Neuronal stem cell (in vitro differentiated cells): Measurements from ENCODE around the gene EML4.

Experiments used
- DNase-seq: peaks from one replicate; pipeline ENCODE4 v3.0.0-alpha.2; 2013; ENCODE audit warnings: low spot score
- H2AFZ ChIP-seq: one replicate; pipeline ENCODE4 v1.6.1; 2013; ENCODE audit warnings: mild to moderate bottlenecking, low read length, inconsistent platforms
- H2AK5ac ChIP-seq: 2 replicates; pipeline ENCODE4 v1.6.1; 2013; ENCODE audit warnings: low read depth, mild to moderate bottlenecking, inconsistent platforms, low read length, moderate library complexity, mixed read lengths
- H2BK120ac ChIP-seq: 2 replicates; pipeline ENCODE4 v1.6.1; 2013; ENCODE audit warnings: low read depth, mild to moderate bottlenecking, inconsistent platforms, low read length, moderate library complexity, mixed read lengths
- H2BK12ac ChIP-seq: one replicate; pipeline ENCODE4 v1.6.1; 2013; ENCODE audit warnings: low read length, inconsistent platforms
- H2BK15ac ChIP-seq: 2 replicates; pipeline ENCODE4 v1.6.1; 2013; ENCODE audit warnings: mild to moderate bottlenecking, low read length, inconsistent platforms, mixed read lengths
- H2BK5ac ChIP-seq: one replicate; pipeline ENCODE4 v1.6.1; 2013; ENCODE audit warnings: inconsistent platforms, mild to moderate bottlenecking, low read length, moderate library complexity
- H3K14ac ChIP-seq: one replicate; pipeline ENCODE4 v1.6.1; 2013; ENCODE audit warnings: low read length, inconsistent platforms
- H3K18ac ChIP-seq: 2 replicates; pipeline ENCODE4 v1.6.1; 2013; ENCODE audit warnings: low read length, inconsistent platforms
- H3K23ac ChIP-seq: 2 replicates; pipeline ENCODE4 v1.6.1; 2013; ENCODE audit warnings: low read depth, mild to moderate bottlenecking, mixed read lengths, low read length, inconsistent platforms; ENCODE audit not compliant: poor library complexity
- H3K27ac ChIP-seq: replicated peaks from 3 replicates; pipeline ENCODE4 v1.5.1; 2013; ENCODE audit warnings: low read length, inconsistent platforms
- H3K27me3 ChIP-seq, 3 experiments: 2 replicates each; pipeline ENCODE4 v1.6.1; 2013; ENCODE audit warnings: low read length in 3 of 3, mild to moderate bottlenecking in 2 of 3, inconsistent platforms in 1 of 3, low read depth in 1 of 3, mixed read lengths in 1 of 3, moderate library complexity in 1 of 3; ENCODE audit not compliant: control insufficient read depth in 3 of 3, insufficient read depth in 3 of 3
- H3K36me3 ChIP-seq, 2 donors: replicated peaks in 1 of 2; 2 replicates each; pipeline ENCODE4 v1.6.1; 2013; ENCODE audit warnings: low read length in 2 of 2; ENCODE audit not compliant: control insufficient read depth in 2 of 2, insufficient read depth in 2 of 2
- H3K4ac ChIP-seq: 2 replicates; pipeline ENCODE4 v1.6.1; 2013; ENCODE audit warnings: inconsistent platforms, mild to moderate bottlenecking, low read length, moderate library complexity
- H3K4me1 ChIP-seq, 2 donors: 1 replicate in 1 of 2; 2 replicates in 1 of 2; pipeline ENCODE4 v1.6.1; 2013; ENCODE audit warnings: low read length in 2 of 2, low read depth in 1 of 2; ENCODE audit not compliant: control insufficient read depth in 2 of 2, insufficient read depth in 1 of 2
- H3K4me2 ChIP-seq: one replicate; pipeline ENCODE4 v1.6.1; 2013; ENCODE audit warnings: mild to moderate bottlenecking, low read length, inconsistent platforms; ENCODE audit not compliant: insufficient read depth, poor library complexity, severe bottlenecking
- H3K4me3 ChIP-seq, 2 donors: 2 replicates each; pipeline ENCODE4 v1.5.1; 2013; ENCODE audit warnings: low read length in 2 of 2, mild to moderate bottlenecking in 2 of 2, inconsistent platforms in 1 of 2, moderate library complexity in 1 of 2
- H3K79me1 ChIP-seq: one replicate; pipeline ENCODE4 v1.6.1; 2013; ENCODE audit warnings: low read depth, mild to moderate bottlenecking, inconsistent platforms, low read length, moderate library complexity
- H3K9ac ChIP-seq: one replicate; pipeline ENCODE4 v1.6.1; 2013; ENCODE audit warnings: mild to moderate bottlenecking, low read depth, low read length, inconsistent platforms; ENCODE audit not compliant: poor library complexity
- H3K9me3 ChIP-seq, 2 donors: replicated peaks in 1 of 2; 2 replicates each; pipeline versions ENCODE3 to v1.6.1; 2013; ENCODE audit warnings: low read length in 2 of 2, mild to moderate bottlenecking in 2 of 2, inconsistent platforms in 1 of 2, low read depth in 1 of 2, mixed read lengths in 1 of 2, moderate library complexity in 1 of 2; ENCODE audit not compliant: control insufficient read depth in 2 of 2, insufficient read depth in 1 of 2
- H4K8ac ChIP-seq: one replicate; pipeline ENCODE4 v1.6.1; 2013; ENCODE audit warnings: low read depth, mild to moderate bottlenecking, inconsistent platforms, low read length, moderate library complexity
- H4K91ac ChIP-seq: one replicate; pipeline ENCODE4 v1.6.1; 2013; ENCODE audit warnings: low read length, low read depth, mild to moderate bottlenecking, inconsistent platforms; ENCODE audit not compliant: poor library complexity
- WGBS, 2 donors: extraction: QIAGEN DNeasy Blood & Tissue Kit; methylation state at CpG; one replicate each; pipeline ENCODE4 v1.1.7; 2013; ENCODE audit warnings: missing lambda C conversion rate in 2 of 2, mixed read lengths in 1 of 2; ENCODE audit not compliant: insufficient read length in 2 of 2, insufficient replicate concordance in 1 of 2; ENCODE audit errors: extremely low coverage in 2 of 2; 5-methylcytosine and 5-hydroxymethylcytosine counted together

The EML4 gene

GRCh38 chr2:42327125-42327524 lies 158.0 kb downstream of the EML4 start:
- no peak overlapping the region for H4K8ac ChIP-seq
- no peak overlapping the region for H3K14ac ChIP-seq
- H3K4me3 ChIP-seq = no peak overlapping the region
- no CpG with 5 or more reads among the region's 4 CpGs for WGBS, 2 donors
- H3K27ac ChIP-seq = no peak overlapping the region
- no peak overlapping the region for H2BK15ac ChIP-seq
- H3K4ac ChIP-seq = no peak overlapping the region
- no peak overlapping the region for H3K9ac ChIP-seq
- H3K4me1 ChIP-seq = no peaks in the 10 kb centered on the region
- H3K79me1 ChIP-seq = no peaks in the 10 kb centered on the region
- H2BK120ac ChIP-seq = no peak overlapping the region
- H3K27me3 ChIP-seq = no peaks in the 10 kb centered on the region
- H2BK12ac ChIP-seq = no peak overlapping the region
- peaks cover 13 to 83% of the 10 kb centered on the region in 2 donors for H3K36me3 ChIP-seq
- DNase-seq = no peak
- H2AFZ ChIP-seq = no peak overlapping the region
- no peak overlapping the region for H2AK5ac ChIP-seq
- no peaks in the 10 kb centered on the region for H3K9me3 ChIP-seq
- H2BK5ac ChIP-seq = no peak overlapping the region
- H4K91ac ChIP-seq = no peak overlapping the region
- no peak overlapping the region for H3K18ac ChIP-seq
- no peak overlapping the region for H3K23ac ChIP-seq
- no peak overlapping the region for H3K4me2 ChIP-seq

GRCh38 chr2:42328148-42328833 lies 159.1 kb downstream of the EML4 start:
- no peak overlapping the region for H2BK120ac ChIP-seq
- no peak overlapping the region for H4K8ac ChIP-seq
- no peaks in the 10 kb centered on the region for H3K27me3 ChIP-seq
- H3K27ac ChIP-seq = no peak overlapping the region
- H2BK5ac ChIP-seq = no peak overlapping the region
- WGBS, 2 donors = no CpG with 5 or more reads among the region's 3 CpGs
- no peaks in the 10 kb centered on the region for H3K79me1 ChIP-seq
- H3K4me2 ChIP-seq = no peak overlapping the region
- H3K9me3 ChIP-seq = no peaks in the 10 kb centered on the region
- H3K4me3 ChIP-seq = no peak overlapping the region
- peaks cover 19 to 84% of the 10 kb centered on the region in 2 donors for H3K36me3 ChIP-seq
- H3K23ac ChIP-seq = no peak overlapping the region
- H3K18ac ChIP-seq = no peak overlapping the region
- no peaks in the 10 kb centered on the region for H3K4me1 ChIP-seq
- no peak overlapping the region for H4K91ac ChIP-seq
- no peak overlapping the region for H3K4ac ChIP-seq
- no peak overlapping the region for H2BK12ac ChIP-seq
- no peak overlapping the region for H2AK5ac ChIP-seq
- DNase-seq = no peak
- H2AFZ ChIP-seq = no peak overlapping the region
- no peak overlapping the region for H2BK15ac ChIP-seq
- no peak overlapping the region for H3K14ac ChIP-seq
- H3K9ac ChIP-seq = no peak overlapping the region

- DNase-seq = no peak
- H3K9ac ChIP-seq = no peak overlapping the region
- H3K14ac ChIP-seq = no peak overlapping the region
- no peaks in the 10 kb centered on the region for H3K27me3 ChIP-seq
- H3K79me1 ChIP-seq = no peaks in the 10 kb centered on the region
- H2BK12ac ChIP-seq = no peak overlapping the region
- H3K27ac ChIP-seq = no peak overlapping the region
- H3K23ac ChIP-seq = no peak overlapping the region
- peaks cover 23 to 89% of the 10 kb centered on the region in 2 donors for H3K36me3 ChIP-seq
- H3K4me2 ChIP-seq = no peak overlapping the region
- H3K4me3 ChIP-seq = no peak overlapping the region
- no peak overlapping the region for H2AK5ac ChIP-seq
- no peaks in the 10 kb centered on the region for H3K4me1 ChIP-seq
- H3K9me3 ChIP-seq = no peaks in the 10 kb centered on the region
- H4K8ac ChIP-seq = no peak overlapping the region
- no peak overlapping the region for H2BK5ac ChIP-seq
- WGBS, 2 donors = no CpG with 5 or more reads among the region's 6 CpGs
- H2AFZ ChIP-seq = no peak overlapping the region
- H3K4ac ChIP-seq = no peak overlapping the region
- no peak overlapping the region for H2BK120ac ChIP-seq
- H4K91ac ChIP-seq = no peak overlapping the region
- no peak overlapping the region for H2BK15ac ChIP-seq
- H3K18ac ChIP-seq = no peak overlapping the region
Observed at GRCh38 chr2:42328923-42329322, 159.8 kb downstream of the EML4 start.

GRCh38 chr2:42329736-42330135 lies 160.6 kb downstream of the EML4 start:
- Histone ChIP-seq H3K4me2 (no peak overlapping the region), H2AK5ac (no peak overlapping the region), H3K14ac (no peak overlapping the region), H3K36me3 (peaks cover 23 to 96% of the 10 kb centered on the region in 2 donors), H2BK120ac (no peak overlapping the region), H3K79me1 (no peaks in the 10 kb centered on the region), H3K4me3 (no peak overlapping the region), H3K18ac (no peak overlapping the region), H4K91ac (no peak overlapping the region), H2BK15ac (no peak overlapping the region), H3K9ac (no peak overlapping the region), H2AFZ (no peak overlapping the region), H3K27ac (no peak overlapping the region), H3K27me3 (no peaks in the 10 kb centered on the region), H4K8ac (no peak overlapping the region), H2BK5ac (no peak overlapping the region), H3K9me3 (no peaks in the 10 kb centered on the region), H3K23ac (no peak overlapping the region), H2BK12ac (no peak overlapping the region), H3K4ac (no peak overlapping the region), H3K4me1 (no peaks in the 10 kb centered on the region)
- WGBS, 2 donors = no CpG with 5 or more reads among the region's 5 CpGs
- DNase-seq = no peak
